ENCODE measurements around the gene TUBGCP3. TPM values are rescaled to one million over a fixed set of nuclear protein-coding genes. Genes with fewer than 3 reads are reported as not detected.

Gene TUBGCP3
- total RNA-seq, 6 donors from 2014 or later = 27.7 to 50.3 (median 34.9) TPM

DNA sequence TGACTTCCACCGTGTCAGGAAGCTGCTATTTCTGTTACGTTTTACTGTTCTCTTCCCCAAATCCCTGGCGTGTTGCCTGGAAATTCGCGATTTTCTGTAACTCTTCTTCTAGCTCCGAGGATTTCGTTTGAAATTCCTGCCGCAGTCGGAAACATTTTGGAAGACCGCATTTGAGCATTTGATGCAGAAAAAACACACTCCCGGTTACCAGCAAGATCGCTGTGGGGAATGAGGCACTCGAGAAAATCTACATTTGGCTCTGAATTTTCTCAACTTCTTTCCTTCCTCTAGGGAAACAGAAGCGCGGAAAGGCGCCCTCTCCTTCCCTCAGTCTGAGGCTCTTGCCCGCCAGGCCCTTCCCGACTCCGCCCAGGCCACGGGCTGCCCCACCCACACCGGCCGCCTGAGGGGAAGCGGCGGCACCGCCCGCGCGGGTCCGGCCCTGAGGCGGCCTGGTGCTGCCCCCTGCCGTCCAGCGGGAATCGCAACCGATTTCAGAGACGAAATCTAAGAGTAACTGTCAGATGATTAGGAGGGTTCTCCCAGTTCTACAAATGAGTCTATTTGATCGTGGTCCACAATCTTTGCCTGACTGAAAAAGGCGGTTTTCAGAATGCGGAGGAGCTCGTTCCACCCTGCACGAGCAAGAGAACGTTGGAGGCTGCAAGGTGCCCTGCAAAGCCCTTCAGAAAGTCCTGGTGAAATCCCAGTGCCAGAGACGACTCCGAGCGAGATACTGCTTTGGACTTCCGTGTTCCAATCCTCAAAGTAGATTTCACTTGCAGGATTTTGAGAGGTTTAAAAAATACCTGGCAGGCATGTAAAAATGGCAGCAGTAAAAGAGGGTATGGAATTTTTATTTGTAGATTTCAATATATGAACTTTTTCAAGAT, 18.4 kb upstream of the TUBGCP3 start:
- ATAC-seq (ENCODE audit: low FRiP score in 2 of 2) (peak; percentile 100), DNase-seq (peak; percentile 95 to 99)
- Histone ChIP-seq H3K27me3 (no peaks in the 10 kb centered on the region), H3K4me1 (peaks cover 0 to 12% (median 2%) of the 10 kb centered on the region in 4 donors), H3K36me3 (no peaks in the 10 kb centered on the region), H3K9me3 (no peaks in the 10 kb centered on the region), H3K4me3 (peak overlapping the region; percentile 12 to 52 (median 38)), H3K27ac (peak overlapping the region; percentile 12 to 55 (median 52))
- 3 to 4% methylated on average over 42 to 45 of the region's 45 CpGs for WGBS, 2 donors
- TF ChIP-seq, protein P1, sequence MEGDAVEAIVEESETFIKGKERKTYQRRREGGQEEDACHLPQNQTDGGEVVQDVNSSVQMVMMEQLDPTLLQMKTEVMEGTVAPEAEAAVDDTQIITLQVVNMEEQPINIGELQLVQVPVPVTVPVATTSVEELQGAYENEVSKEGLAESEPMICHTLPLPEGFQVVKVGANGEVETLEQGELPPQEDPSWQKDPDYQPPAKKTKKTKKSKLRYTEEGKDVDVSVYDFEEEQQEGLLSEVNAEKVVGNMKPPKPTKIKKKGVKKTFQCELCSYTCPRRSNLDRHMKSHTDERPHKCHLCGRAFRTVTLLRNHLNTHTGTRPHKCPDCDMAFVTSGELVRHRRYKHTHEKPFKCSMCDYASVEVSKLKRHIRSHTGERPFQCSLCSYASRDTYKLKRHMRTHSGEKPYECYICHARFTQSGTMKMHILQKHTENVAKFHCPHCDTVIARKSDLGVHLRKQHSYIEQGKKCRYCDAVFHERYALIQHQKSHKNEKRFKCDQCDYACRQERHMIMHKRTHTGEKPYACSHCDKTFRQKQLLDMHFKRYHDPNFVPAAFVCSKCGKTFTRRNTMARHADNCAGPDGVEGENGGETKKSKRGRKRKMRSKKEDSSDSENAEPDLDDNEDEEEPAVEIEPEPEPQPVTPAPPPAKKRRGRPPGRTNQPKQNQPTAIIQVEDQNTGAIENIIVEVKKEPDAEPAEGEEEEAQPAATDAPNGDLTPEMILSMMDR (IDR thresholded peaks at IDR 0.05) = peak; percentile 91 to 97 (median 94)
- TF ChIP-seq POLR2A (IDR thresholded peaks at IDR 0.05) = peak in 1 of 4 donors; percentile 57
- TF ChIP-seq EP300 (IDR thresholded peaks at IDR 0.05) = no peak
- TF ChIP-seq POLR2AphosphoS5 (IDR thresholded peaks at IDR 0.05) = peak in 1 of 2 donors; percentile 46

DNA sequence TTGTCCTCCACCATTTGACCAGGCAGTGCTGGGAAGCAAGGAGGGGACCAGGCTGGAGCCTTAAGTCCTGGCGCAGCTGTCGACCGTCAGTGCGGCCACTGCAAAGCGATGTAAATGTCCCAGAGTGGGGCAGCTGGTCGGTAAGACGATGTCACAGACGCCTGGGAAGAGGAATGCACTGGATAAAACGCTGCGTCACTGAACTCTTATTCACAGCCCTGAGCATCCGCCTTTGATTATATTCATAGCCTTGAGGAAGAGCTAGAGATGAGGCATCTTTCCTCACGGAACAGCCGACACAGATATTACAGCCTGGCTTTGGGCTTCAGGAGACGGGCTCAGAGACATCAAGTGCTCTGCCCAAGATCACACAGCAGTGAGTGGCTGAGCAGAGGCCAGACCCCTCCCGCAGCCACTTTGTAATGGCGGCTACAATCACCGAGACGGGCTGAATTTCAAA, 17.6 kb upstream of the TUBGCP3 start:
- H3K27me3 ChIP-seq = no peaks in the 10 kb centered on the region
- peak overlapping the region in 3 of 4 donors; percentile 32 to 52 (median 44) for H3K4me3 ChIP-seq
- H3K27ac ChIP-seq = no peak overlapping the region
- peaks cover 0 to 12% (median 2%) of the 10 kb centered on the region in 4 donors for H3K4me1 ChIP-seq
- ATAC-seq (ENCODE audit: low FRiP score in 2 of 2) = peak in 1 of 2 donors; percentile 19
- 71 to 77% methylated on average over 17 to 18 of the region's 18 CpGs for WGBS, 2 donors
- no peak for DNase-seq
- no peaks in the 10 kb centered on the region for H3K36me3 ChIP-seq
- TF ChIP-seq POLR2AphosphoS5 (IDR thresholded peaks at IDR 0.05) (no peak), EP300 (IDR thresholded peaks at IDR 0.05) (no peak), POLR2A (IDR thresholded peaks at IDR 0.05) (no peak)
- TF ChIP-seq, protein P1 (IDR thresholded peaks at IDR 0.05) = no peak
- no peaks in the 10 kb centered on the region for H3K9me3 ChIP-seq

DNA sequence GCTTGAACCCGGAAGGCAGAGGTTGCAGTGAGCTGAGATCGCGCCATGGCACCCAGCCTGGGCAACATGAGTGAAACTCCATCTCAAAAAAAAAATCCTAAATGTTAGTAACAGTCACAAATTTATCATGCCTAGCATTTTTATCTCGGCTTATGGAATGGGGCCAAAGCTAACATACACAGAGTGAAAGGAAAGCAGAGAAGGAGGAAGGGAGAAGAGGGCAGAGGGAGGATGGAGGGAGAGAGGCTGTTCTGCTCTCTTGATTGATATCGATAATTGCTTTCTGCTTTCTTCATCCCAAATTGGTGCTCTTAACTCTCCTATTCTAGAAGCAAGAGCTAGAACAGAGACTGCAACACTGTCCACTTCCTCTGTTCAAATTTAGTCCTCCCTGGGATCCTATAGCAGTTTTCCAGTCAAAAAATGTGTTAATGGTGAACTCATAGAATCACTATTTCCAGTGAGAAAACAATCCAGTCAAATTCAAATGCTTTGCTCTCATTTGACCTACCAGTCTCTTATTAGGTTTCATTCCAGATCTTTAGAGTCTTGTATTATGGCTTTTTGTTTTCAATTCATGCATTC, 15.8 kb upstream of the TUBGCP3 start:
- 64 to 82% methylated on average over 5 of the region's 5 CpGs for WGBS, 2 donors
- H3K27me3 ChIP-seq = no peaks in the 10 kb centered on the region
- no peak overlapping the region for H3K27ac ChIP-seq
- no peak for TF ChIP-seq EP300 (IDR thresholded peaks at IDR 0.05)
- TF ChIP-seq POLR2AphosphoS5 (IDR thresholded peaks at IDR 0.05) = no peak
- TF ChIP-seq POLR2A (IDR thresholded peaks at IDR 0.05) = no peak
- TF ChIP-seq, protein P1 (IDR thresholded peaks at IDR 0.05) = no peak
- H3K36me3 ChIP-seq = no peaks in the 10 kb centered on the region
- H3K9me3 ChIP-seq = no peaks in the 10 kb centered on the region
- no peak overlapping the region for H3K4me3 ChIP-seq
- DNase-seq = no peak
- peaks cover 0 to 12% (median 2%) of the 10 kb centered on the region in 4 donors for H3K4me1 ChIP-seq
- ATAC-seq (ENCODE audit: low FRiP score in 2 of 2) = no peak

DNA sequence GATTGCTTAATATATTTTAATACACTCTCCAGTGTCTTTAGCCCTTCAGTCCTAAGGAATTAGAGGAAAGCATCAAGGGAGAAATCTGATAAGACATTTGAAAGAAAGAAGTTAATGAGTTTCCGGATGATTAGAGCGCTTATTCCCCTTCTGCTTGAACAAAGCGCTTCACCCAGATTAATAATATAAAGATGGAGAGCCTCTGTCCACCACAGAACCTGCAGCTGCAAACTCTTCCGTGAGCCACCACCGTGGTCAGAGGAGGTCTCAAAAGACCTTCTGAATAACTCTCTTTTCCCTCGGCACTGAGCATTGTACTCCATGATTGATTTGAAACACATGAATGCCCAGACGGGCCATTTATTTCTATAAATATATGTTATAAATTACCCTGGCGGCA, 14.2 kb upstream of the TUBGCP3 start:
- ATAC-seq (ENCODE audit: low FRiP score in 2 of 2) = no peak
- WGBS, 2 donors = 84 to 88% methylated on average over 8 of the region's 8 CpGs

More for the DNA sequence above, 14.2 kb upstream of the TUBGCP3 start:
- no peaks in the 10 kb centered on the region for H3K36me3 ChIP-seq
- DNase-seq = no peak
- H3K9me3 ChIP-seq = no peaks in the 10 kb centered on the region
- no peak overlapping the region for H3K4me3 ChIP-seq
- peaks cover 0 to 12% (median 2%) of the 10 kb centered on the region in 4 donors for H3K4me1 ChIP-seq
- no peak overlapping the region for H3K27ac ChIP-seq
- TF ChIP-seq, protein P1 (IDR thresholded peaks at IDR 0.05) = no peak
- TF ChIP-seq POLR2A (IDR thresholded peaks at IDR 0.05) (no peak), POLR2AphosphoS5 (IDR thresholded peaks at IDR 0.05) (no peak), EP300 (IDR thresholded peaks at IDR 0.05) (no peak)
- H3K27me3 ChIP-seq = no peaks in the 10 kb centered on the region

Data from upper lobe of left lung (tissue), 6 donors.